HepG2 (cell line): ENCODE results near the gene TFPI. TPM values are rescaled to one million over a fixed set of nuclear protein-coding genes. Genes with fewer than 3 reads are reported as not detected.

Experiments
- ASH2L ChIP-seq: fragments of 300-600, 200-600 bp; sonication (generic); IDR thresholded peaks from 2 replicates; pipeline ENCODE4 v1.7.0; 2017; ENCODE audit warnings: low read depth, mild to moderate bottlenecking, moderate library complexity, mixed read lengths, low read length; ENCODE audit not compliant: insufficient read length
- CAMTA2 ChIP-seq: sonication (generic); formaldehyde crosslinking; IDR thresholded peaks from 2 replicates; pipeline ENCODE4 v1.4.0; 2020; ENCODE audit warnings: mild to moderate bottlenecking, missing genetic modification reagents, borderline replicate concordance
- KAT7 ChIP-seq: IDR thresholded peaks from 2 replicates; pipeline ENCODE4 v1.6.1; 2018; ENCODE audit warnings: borderline replicate concordance, missing compliant biosample characterization
- MNT ChIP-seq: fragments of 450-650 bp; IDR thresholded peaks from 2 replicates; pipeline ENCODE4 v1.6.1; 2016
- RELA ChIP-seq: sonication (generic); formaldehyde crosslinking; IDR thresholded peaks from 2 replicates; pipeline ENCODE4 v1.4.0; 2020; ENCODE audit warnings: missing genetic modification reagents
- RNF2 ChIP-seq: fragments of 450-650 bp; conservative IDR thresholded peaks from 2 replicates; pipeline ENCODE4 v1.6.1; 2016; ENCODE audit warnings: low read depth
- SMYD3 ChIP-seq: sonication (generic); formaldehyde crosslinking; IDR thresholded peaks from 2 replicates; pipeline ENCODE4 v1.8.1; 2023; ENCODE audit warnings: mild to moderate bottlenecking, missing genetic modification reagents
- ZNF160 ChIP-seq: sonication (generic); formaldehyde crosslinking; IDR thresholded peaks from 2 replicates; pipeline ENCODE4 v1.8.0; 2022; ENCODE audit warnings: mild to moderate bottlenecking, inconsistent platforms, missing genetic modification reagents
- ZNF331 ChIP-seq: sonication (generic); formaldehyde crosslinking; IDR thresholded peaks from 2 replicates; pipeline ENCODE4 v1.4.0; 2020; ENCODE audit warnings: missing genetic modification reagents
- ZNF333 ChIP-seq: sonication (generic); formaldehyde crosslinking; IDR thresholded peaks from 2 replicates; pipeline ENCODE4 v1.4.0; 2020; ENCODE audit warnings: mild to moderate bottlenecking, missing genetic modification reagents, borderline replicate concordance
- ZNF607 ChIP-seq: sonication (generic); formaldehyde crosslinking; IDR thresholded peaks from 2 replicates; pipeline ENCODE4 v1.5.1; 2020; ENCODE audit warnings: missing genetic modification reagents, mild to moderate bottlenecking, borderline replicate concordance
- polyA plus RNA-seq, 8 experiments: library from polyadenylated mRNA; depleted of rRNA in 3 of 8; stranded (reverse) in 7 of 8; unstranded in 1 of 8; fragments of >200 nt; fragmentation: Illumina TruSeq in 4 of 8; extraction: Trizol in 4 of 8; gene quantifications; 2 replicates each; pipeline versions ENCODE4 v1.2.1 to v1.2.3, GENCODE V29; 2011 to 2016; ENCODE audit warnings: low read depth in 4 of 8, missing spikeins in 1 of 8, mixed read lengths in 1 of 8; ENCODE audit not compliant: insufficient read depth in 1 of 8
- total RNA-seq, 5 experiments: library from RNA; depleted of rRNA; stranded (reverse); fragments of >200 nt; fragmentation: Illumina TruSeq; extraction: Trizol; gene quantifications; 2 replicates each; pipeline ENCODE4 v1.2.3, GENCODE V29; 2016; ENCODE audit warnings: low read depth in 1 of 5
- TF ChIP-seq, protein P1 (sequence below): sonication (generic); formaldehyde crosslinking; IDR thresholded peaks from 2 replicates; pipeline ENCODE4 v1.4.0; 2020; ENCODE audit warnings: mild to moderate bottlenecking, missing genetic modification reagents
- TF ChIP-seq, protein P2 (sequence below): sonication (generic); formaldehyde crosslinking; IDR thresholded peaks from 2 replicates; pipeline ENCODE4 v1.4.0; 2020; ENCODE audit warnings: mild to moderate bottlenecking, missing genetic modification reagents

Gene TFPI
- total and polyA plus RNA-seq, 2 of the 13 experiments (the other 11 are each of a cell fraction or from before 2014, with no cell fraction given) = 301 to 436 TPM

DNA sequence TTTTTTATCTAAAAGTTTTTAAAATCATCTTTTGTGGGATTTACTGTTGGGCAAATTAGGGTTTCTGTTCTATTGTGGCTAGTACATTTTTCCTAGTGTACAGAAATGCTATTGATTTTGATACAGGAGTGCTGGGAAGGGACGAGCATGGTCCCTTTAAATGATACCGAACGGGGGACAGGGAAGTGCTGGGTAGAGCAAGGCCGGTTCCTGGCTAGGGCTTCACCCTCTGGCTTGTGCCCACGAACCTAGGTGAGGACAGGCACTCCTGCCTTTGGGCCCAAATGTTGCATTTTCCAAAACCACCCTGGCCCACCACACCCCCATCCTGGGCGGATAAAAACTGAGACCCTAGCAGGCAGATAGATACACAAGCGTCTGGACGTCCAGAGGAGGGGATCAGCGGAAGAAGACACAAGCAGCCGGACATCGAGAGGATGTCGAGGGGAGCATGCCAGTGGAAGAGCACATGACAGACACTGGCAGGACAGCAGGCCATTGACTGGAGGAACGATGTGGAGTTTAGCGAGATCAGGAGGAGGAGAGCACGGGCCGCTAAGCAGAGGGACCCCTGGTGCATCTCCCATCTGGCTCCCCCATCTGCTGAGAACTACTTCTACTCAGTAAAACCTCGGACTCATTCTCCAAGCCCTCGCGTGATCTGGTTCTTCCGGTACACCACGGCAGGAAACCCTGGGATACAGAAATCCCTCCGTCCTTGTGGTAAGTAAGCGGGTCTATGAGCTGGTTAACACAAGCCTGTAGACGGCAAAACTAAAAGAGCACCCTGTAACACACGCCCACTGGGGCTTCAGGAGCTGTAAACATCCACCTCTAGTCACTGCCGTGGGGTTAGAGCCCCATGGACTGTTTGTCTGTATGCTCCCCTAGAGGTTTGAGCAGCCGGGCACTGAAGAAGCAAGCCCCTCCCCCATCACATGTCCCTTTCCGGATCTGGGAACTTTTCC, 92.7 kb downstream of the TFPI start (continued):
- TF ChIP-seq, protein P1, sequence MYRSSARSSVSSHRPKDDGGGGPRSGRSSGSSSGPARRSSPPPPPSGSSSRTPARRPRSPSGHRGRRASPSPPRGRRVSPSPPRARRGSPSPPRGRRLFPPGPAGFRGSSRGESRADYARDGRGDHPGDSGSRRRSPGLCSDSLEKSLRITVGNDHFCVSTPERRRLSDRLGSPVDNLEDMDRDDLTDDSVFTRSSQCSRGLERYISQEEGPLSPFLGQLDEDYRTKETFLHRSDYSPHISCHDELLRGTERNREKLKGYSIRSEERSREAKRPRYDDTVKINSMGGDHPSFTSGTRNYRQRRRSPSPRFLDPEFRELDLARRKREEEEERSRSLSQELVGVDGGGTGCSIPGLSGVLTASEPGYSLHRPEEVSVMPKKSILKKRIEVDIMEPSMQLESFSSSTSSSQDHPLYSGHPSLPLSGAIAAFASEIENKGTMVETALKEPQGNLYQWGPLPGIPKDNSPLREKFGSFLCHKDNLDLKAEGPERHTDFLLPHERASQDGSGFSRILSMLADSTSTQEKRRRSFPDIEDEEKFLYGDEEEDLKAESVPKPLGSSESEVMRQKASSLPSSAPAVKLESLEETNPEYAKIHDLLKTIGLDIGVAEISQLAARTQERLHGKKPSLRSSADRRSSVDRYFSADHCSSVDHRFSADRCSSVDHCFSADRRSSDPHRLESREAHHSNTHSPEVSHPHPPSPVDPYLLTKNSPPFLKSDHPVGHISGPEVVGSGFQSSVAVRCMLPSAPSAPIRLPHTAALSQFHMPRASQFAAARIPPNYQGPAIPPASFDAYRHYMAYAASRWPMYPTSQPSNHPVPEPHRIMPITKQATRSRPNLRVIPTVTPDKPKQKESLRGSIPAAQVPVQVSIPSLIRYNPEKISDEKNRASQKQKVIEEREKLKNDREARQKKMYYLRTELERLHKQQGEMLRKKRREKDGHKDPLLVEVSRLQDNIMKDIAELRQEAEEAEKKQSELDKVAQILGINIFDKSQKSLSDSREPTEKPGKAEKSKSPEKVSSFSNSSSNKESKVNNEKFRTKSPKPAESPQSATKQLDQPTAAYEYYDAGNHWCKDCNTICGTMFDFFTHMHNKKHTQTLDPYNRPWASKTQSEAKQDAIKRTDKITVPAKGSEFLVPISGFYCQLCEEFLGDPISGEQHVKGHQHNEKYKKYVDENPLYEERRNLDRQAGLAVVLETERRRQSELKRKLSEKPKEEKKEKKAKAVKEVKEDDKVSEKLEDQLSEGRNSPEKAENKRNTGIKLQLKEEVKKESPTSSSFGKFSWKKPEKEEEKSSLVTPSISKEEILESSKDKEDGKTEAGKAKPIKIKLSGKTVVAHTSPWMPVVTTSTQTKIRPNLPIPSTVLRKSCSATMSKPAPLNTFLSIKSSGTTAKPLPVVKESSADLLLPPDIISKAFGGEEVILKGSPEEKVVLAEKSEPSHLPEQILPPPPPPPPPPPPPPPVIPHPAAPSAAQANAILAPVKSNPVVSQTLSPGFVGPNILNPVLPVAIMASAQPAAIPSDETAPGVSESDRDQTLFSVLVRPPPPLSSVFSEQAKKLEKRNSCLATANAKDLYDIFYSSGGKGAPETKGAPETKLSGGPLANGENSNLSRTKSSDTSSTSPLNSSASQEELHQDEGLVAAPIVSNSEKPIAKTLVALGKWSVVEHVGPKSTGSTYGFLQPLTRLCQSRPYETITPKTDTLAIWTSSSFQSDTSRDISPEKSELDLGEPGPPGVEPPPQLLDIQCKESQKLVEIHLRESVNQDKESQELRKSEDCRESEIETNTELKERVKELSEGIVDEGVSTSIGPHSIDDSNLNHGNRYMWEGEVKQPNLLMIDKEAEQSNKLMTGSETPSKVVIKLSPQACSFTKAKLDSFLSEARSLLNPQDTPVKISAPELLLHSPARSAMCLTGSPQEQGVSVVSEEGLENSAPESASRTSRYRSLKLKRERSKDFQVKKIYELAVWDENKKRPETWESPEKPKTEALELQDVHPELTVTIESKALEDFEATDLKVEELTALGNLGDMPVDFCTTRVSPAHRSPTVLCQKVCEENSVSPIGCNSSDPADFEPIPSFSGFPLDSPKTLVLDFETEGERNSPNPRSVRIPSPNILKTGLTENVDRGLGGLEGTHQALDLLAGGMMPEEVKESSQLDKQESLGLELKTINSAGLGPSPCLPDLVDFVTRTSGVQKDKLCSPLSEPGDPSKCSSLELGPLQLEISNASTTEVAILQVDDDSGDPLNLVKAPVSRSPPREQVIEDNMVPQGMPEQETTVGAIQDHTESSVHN (CRISPR knock-in tag) = peak; percentile 96; the same call in 1 of the 2 replicates
- TF ChIP-seq, protein P2, sequence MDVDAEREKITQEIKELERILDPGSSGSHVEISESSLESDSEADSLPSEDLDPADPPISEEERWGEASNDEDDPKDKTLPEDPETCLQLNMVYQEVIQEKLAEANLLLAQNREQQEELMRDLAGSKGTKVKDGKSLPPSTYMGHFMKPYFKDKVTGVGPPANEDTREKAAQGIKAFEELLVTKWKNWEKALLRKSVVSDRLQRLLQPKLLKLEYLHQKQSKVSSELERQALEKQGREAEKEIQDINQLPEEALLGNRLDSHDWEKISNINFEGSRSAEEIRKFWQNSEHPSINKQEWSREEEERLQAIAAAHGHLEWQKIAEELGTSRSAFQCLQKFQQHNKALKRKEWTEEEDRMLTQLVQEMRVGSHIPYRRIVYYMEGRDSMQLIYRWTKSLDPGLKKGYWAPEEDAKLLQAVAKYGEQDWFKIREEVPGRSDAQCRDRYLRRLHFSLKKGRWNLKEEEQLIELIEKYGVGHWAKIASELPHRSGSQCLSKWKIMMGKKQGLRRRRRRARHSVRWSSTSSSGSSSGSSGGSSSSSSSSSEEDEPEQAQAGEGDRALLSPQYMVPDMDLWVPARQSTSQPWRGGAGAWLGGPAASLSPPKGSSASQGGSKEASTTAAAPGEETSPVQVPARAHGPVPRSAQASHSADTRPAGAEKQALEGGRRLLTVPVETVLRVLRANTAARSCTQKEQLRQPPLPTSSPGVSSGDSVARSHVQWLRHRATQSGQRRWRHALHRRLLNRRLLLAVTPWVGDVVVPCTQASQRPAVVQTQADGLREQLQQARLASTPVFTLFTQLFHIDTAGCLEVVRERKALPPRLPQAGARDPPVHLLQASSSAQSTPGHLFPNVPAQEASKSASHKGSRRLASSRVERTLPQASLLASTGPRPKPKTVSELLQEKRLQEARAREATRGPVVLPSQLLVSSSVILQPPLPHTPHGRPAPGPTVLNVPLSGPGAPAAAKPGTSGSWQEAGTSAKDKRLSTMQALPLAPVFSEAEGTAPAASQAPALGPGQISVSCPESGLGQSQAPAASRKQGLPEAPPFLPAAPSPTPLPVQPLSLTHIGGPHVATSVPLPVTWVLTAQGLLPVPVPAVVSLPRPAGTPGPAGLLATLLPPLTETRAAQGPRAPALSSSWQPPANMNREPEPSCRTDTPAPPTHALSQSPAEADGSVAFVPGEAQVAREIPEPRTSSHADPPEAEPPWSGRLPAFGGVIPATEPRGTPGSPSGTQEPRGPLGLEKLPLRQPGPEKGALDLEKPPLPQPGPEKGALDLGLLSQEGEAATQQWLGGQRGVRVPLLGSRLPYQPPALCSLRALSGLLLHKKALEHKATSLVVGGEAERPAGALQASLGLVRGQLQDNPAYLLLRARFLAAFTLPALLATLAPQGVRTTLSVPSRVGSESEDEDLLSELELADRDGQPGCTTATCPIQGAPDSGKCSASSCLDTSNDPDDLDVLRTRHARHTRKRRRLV (CRISPR knock-in tag) = no peak
- TF ChIP-seq ZNF160 = no peak
- no peak for TF ChIP-seq SMYD3
- TF ChIP-seq RELA = 0 out of 2 replicates have a peak, but pooled peaks have one; percentile 28
- TF ChIP-seq KAT7 (CRISPR knock-in tag) = no peak
- TF ChIP-seq MNT = no peak
- TF ChIP-seq ZNF331 (CRISPR knock-in tag) = peak; percentile 82
- peak; percentile 81 for TF ChIP-seq ASH2L
- 0 out of 2 replicates have a peak, but pooled peaks have one; percentile 52 for TF ChIP-seq CAMTA2 (CRISPR knock-in tag)
- peak; percentile 88; the same call in 1 of the 2 replicates for TF ChIP-seq RNF2
- TF ChIP-seq ZNF333 (CRISPR knock-in tag) = peak; percentile 54; the same call in 1 of the 2 replicates
- peak; percentile 93 for TF ChIP-seq ZNF607 (CRISPR knock-in tag)
